HTERT RPE-1 (cell line): ENCODE results near the gene CSN3.

Experiments used
- in situ Hi-C: fragments of 300-500 bp; cut with MboI; formaldehyde crosslinking; loops from 4 replicates; pipeline ENCODE4 v1.14.3; 2020; ENCODE audit warnings: low sequenced_read_pairs

Gene CSN3

DNA sequence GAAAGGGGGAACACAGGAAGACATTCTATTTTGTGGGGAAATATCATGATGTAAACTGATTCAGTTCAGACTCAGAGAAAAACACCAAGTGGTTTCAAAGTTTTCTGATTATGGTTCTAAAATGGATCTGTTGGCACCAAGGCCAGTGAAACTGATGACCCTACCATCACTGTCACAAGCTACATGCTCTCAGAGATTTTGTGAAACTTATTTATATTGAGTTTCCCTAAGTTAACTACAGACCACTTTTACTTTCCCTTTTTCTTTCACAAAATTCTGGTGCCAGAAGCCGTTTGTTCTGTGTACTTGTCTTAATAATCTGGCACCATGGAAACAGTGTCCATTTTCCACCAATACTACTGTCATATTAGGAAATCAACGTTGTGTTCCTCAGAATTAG is 48.9 kb downstream of the CSN3 start:
- in situ Hi-C loops, result no loop called here

DNA sequence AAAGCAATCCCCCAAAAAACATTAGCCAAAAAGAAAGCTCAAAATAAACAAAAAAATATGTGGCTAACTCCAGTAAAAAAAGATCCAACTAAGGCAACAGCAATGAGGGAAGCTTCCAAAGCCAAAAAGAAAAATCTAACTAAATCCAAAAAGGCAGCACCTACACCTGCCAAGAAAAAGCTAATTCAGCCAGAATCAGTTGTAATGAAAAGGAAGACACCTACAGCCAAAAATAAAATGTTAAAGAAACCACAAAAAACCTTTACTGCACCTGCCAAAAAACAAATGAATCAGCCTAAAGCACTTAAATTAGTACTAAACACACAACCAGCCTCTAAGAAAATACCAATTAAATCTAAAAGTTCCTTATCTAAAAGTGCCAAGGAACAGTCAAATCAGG is 55.2 kb downstream of the CSN3 start:
- in situ Hi-C loops, result no loop called here

DNA sequence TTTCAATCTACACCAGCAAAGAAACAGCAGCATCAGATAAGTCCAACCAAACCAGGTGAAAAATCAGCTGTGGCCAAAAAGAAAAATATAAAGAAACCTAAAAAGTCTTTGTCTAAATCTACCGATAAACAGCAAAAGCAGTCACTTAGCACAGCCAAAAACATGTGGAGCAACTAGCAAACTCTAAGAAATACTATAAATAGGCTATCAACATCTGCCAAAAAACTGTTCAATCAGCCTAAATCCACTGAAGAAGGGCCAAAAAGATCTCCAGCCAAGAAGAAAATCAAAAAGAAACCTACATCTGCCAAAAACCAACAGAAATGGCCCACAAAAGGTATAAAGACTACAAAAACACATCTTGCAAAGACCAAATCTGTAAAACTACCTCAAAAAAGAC is 55.7 kb downstream of the CSN3 start:
- in situ Hi-C loops, result no loop called here

DNA sequence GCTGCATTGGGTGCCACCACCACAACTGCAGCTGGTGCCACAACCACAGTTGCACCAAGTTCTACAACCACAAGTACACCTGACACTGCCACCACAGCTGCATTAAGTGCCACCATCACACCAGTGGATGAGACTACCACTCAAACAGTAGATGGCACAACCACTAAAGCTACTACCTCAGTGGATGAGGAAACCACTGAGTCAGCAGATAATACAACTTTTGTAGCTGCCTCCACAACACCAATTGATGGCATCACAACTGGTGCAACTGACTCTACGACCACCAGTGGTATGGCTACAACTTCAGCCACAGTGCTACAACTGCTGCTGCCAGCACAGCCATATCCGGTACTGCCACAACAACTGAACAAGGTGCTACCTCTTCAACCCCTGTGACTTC is 57.2 kb downstream of the CSN3 start:
- in situ Hi-C loops, result no loop called here

DNA sequence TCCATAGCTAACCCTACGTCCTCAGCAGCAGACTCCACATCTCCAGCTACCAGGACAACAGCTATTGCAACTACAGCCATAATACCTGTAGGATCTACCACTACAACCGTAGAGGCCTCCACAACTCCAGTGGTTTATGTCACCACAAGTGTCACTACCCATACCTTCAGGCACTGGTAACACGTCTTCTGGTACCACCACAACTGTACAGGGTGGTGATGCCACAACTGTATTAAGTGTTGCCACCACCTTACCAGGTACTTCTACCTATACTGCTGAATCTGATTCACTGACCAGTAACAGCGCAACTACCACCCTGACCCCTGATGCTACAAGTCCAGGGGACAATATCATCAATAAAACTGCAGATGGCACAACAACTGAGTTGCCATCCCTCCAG is 57.8 kb downstream of the CSN3 start:
- in situ Hi-C loops, result no loop called here
